GM18873 (cell line): ENCODE measurements around the gene PES1.
"Not testable (repeated sequence)": the region's sequence is repeated elsewhere in the genome, so short reads cannot be mapped to it uniquely, and the experiment has no call there.

Source experiments
- ATAC-seq: cut with Tn5 transposase; IDR thresholded peaks from one replicate; pipeline ENCODE4 v1.9.1; 2021; ENCODE audit warnings: mild to moderate bottlenecking, moderate library complexity, moderate number of reproducible peaks; ENCODE audit not compliant: unreplicated experiment, low FRiP score

PES1 gene

DNA sequence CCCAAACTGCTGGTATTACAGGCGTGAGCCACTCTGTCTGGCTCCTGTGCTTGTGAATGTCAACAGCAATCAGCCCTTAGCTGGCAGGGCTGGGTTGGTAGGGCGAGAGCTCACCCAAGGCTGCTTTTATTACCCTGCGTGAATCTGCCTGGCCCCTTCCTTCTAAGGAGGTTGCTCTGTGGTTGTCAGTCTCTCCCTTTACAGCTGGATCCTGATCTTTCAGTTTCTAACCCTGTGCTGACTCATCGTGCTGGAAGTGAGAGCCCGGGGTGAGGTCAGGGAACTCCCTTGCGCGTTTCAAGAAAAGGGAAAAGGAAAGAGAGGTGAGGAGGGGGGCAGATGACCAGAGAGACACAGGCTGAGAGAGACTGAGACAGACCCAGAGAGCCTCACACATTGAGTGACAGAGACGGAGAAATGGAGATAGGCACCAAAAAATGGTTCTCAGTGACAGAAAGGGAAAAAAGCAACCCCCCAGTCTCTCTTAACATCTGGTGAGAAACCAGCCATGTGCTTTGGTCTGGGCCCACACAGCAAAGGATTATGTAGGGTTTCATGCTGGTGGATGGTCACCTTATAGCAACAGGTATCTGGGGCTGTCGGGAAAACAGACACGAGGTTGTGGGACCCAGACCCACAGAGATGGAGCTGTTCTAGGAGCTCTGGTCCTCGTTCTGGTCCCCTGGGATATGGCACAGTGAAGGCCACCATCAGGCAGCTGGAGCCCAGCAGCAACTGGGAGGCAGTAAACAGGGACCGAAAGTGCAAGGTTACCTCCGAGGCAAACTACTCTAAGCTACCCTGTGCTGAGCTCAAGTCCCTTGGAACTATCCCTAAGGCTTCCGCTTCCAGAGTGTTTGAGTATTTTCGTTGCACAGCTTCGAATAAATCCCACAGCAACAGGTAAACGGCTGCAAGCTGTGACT is 17.8 kb upstream of the PES1 start:
- ATAC-seq: no peak

DNA sequence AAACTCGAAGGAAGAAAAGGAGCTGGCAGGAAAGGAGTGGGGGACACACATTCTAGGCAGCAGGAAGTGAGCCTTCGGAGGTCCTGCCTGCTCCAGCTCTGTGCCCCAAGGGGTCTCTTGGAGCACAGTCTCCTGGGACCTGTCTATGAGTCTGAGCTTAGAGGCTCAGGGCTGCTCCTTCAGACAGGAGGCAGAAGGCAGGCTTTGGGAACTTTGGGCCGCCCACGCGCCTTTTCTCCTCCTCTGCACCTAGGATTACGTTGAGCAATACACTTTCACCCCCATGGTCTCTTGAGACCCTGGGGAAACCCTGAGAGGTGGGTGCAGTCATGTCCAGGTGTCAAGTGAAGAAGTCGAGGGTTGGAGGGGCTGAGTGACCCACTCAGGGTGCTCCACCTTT is 16.2 kb upstream of the PES1 start:
- no peak for ATAC-seq

DNA sequence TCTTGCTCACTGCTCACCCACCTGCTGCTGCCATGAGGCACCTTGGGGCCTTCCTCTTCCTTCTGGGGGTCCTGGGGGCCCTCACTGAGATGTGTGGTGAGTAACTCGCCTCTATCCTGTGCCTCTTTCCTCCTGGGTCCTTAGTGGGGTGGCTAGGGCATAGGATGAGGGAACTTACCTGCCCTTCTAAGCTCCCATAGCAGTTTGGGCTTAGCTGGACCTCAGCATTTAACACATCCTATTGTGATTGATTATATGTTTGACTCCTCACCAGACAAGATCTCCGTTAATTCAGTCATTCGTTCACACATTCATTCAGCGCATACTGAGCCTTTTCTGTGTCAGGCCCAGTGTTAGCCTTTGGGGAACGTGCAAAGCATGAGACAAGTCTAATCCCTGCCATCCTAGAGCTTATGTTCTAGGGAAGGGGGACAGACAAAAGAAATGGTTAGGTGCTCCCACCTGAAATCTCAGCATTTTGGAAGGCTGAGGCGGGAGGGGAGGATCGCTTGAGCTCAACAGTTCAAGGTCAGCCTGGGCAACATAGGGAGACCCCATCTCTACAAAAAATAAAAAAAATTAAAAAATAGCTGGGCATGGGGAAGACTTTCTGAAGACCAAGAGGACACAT is 15.7 kb upstream of the PES1 start:
- no peak for ATAC-seq

DNA sequence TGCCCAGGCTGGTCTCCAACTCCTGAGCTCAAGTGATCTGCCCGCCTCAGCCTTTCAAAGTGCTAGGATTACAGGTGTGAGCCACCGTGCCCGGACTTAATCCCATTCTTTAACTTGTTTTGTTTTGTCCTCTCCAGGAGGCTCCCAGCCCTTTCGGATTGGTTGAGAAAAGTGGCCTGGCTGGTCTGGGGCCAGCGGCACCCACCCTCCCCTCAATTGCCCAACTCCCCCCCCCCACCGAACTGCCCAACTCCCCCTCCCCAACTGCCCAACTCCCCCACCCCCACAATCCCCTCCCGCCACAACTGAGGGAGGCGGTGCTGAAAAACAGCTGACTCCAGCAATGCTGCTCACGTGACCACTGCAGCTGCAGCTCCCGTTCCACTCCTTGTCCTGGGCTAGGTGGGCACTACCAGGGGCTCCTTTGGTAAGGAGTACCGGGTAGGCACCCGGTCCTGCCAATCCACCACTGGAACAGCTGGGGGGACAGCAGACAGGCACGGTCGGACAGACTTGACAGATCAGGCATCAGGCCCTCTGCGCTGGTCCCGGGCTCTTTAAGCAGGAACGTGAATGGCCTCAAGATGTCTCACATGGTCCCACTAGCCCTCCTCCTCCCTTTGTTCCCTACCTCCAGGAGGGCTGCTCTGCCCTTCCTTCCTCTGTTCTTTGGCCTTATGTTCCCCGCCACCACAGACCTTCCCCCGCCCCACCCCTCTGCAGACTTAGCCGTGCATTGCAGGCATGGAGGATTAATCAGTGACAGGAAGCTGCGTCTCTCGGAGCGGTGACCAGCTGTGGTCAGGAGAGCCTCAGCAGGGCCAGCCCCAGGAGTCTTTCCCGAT is 15.0 kb upstream of the PES1 start, which contains the start of gene TCN2:
TCN2 (plus strand) TSS at position 720 of the 845 bp plus-strand sequence. CDS start 158 bp downstream, outside the sequence.
- no peak for ATAC-seq

DNA sequence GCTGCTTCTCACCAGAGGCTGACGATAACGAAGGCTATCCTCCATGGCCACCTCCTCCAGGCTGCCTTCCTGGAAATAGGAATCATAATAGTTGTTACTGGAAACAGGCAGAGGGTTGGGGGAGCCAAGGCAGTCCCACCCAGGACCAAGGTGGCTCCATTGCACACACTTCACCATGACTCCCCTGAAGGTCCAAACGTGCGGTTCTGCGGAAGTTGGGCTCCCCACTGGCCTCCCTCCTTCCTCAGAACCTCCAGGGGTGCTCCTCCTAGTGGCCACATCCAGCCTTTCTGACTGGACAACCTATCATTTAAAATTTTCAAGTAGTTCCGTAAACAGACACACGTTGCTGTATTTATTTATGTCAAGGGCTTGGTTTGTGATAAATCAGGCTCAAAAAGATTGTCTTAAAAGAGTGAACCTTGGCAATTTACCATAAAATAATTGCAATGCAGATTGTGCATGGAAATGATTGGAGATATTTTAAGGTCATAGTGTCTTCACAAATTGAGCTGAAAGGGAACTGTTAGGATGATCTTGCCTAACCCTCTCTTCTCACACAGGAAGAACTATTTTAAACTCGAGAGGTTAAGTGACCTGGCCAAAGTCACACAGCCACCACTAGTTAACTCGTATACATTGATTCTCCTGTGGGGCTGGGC is 13.9 kb upstream of the PES1 start:
- no peak for ATAC-seq

DNA sequence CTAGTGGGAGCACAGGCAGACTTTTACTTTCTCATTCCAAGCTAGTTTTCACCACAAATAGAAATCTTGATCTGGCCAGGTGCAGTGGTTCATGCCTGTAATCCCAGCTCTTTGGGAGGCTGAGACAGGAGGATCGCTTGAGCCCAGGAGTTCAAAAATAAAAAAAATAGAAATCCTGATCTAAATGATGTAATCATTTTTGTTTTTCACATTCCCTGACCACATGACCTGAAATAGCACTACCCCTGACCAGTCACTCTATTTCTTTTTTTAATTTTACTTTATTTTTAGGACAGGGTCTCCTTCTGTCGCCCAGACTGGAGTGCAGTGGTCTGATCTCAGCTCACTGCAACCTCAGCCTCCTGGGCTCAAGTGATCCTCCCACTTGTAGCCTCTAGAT is 13.0 kb upstream of the PES1 start:
- ATAC-seq: no peak

DNA sequence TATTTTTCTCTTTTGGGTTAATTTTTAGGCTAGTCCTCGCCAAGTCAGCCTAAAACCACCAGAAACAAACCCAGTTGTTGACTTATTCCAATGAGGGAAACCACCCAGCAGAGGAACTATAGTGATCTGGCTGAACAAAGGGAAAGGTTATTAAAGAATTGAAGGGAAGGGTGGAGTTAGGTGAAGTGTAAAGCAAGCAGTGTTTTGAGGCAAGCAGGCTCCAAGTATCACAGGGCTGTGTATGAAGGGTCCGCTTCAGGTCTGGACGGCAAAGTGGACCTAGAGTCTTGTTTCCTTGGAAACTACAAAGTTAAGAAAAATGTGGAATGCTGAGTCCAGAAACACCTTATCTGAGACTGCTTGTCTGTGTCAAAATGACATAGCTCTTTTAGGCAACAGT is 12.1 kb upstream of the PES1 start:
- ATAC-seq: no peak

DNA sequence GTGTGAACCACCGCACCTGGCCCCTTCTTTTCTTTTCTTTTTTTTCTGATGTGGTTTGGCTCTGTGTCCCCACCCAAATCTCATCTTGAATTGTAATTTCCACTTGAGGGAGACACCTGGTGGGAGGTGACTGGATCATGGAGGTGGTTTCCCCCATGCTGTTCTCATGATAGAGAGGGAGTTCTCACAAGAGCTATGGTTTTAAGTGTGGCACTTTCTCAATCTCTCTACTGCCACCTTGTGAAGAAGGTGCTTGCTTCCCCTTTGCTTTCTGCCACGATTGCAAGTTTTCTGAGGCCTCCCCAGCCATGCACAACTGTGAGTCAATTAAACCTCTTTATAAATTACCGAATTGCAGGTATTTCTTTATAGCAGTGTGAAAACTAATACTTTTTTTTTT is 10.3 kb upstream of the PES1 start:
- no peak for ATAC-seq

DNA sequence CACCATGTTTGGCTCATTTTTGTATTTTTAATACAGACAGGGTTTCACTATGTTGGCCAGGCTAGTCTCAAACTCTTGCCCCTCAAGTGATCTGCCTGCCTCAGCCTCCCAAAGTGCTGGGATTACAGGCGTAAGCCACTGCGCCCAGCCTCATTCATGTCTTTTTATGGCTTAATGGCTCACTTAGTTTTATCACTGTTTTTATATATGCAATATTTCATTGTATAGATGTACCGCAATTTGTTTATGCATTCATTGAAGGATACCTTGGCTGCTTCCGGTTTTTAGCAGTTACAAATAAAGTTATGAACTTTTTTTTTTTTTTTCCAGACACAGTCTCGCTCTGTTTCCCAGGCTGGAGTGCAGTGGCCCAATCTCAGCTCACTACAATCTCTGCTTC is 9.8 kb upstream of the PES1 start:
- ATAC-seq: no peak

DNA sequence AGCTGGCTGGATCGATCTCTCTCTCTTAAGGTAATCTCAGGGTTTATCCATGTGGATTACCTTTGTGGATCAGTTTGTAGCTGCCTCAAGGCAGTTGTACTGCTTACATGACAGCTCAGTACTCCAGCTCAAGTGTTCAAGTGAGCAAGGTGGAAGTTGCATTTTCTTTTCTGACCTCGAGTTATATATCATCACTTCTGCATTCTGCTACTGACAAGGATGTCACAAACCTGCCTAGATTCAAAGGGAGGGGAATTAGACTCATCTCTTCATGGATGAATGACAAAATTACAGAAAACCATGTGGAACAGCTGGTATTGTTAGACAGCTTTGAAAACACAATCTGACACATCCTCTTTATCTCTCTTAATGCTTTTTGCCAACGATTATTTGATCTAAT is 9.2 kb upstream of the PES1 start:
- no peak for ATAC-seq

DNA sequence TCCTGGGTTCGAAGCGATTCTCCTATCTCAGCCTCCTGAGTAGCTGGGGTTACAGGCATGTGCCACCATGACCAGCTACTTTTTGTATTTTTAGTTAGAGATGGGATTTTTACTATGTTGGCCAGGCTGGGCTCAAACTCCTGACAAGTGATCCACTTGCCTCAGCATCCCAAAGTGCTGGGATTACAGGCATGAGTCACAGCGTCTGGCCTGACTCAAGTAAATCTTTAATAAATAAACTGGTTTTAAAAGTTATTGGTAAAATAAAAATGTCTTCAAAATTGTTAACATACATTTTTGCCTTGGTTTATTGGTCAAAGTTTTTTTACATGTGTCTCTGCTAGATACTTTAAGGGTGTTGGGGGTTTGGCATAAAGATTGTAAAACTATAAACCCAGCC is 7.3 kb upstream of the PES1 start:
- ATAC-seq: no peak

DNA sequence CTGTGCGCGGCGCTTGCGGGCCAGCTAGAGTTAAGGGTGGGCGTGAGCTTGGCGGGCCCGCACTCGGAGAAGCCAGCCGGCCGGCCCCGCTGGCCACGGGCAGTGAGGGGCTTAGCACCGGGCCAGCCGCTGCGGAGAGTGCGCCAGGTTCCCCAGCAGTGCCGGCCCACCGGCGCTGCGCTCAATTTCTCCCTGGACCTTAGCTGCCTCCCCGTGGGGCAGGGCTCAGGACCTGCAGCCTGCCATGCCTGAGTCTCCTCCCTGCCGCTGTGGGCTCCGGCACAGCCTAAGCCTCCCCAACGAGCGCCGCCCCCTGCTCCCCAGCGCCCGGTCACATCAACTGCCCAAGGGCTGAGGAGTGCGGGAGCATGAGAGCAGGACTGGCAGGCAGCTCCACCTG is 5.2 kb upstream of the PES1 start:
- ATAC-seq: no peak

DNA sequence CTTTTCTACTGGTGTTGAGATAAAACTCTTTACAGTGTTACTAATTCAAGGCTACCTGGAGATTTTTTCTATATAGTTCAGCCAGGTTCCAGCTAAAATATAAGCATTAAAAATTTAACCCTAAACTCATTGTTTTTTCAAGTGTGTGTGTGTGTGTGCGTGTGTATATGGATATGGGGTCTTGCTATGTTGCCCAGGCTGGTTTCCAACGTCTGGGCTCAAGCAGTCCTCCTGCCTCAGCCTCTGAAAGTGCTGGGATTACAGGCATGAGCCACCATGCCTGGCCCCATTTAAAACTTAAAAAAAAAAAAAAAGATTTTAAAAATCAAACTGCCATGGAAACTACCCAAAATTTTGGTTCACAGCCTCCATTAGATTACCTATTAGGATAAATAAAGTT is 4.5 kb upstream of the PES1 start:
- ATAC-seq: no peak

DNA sequence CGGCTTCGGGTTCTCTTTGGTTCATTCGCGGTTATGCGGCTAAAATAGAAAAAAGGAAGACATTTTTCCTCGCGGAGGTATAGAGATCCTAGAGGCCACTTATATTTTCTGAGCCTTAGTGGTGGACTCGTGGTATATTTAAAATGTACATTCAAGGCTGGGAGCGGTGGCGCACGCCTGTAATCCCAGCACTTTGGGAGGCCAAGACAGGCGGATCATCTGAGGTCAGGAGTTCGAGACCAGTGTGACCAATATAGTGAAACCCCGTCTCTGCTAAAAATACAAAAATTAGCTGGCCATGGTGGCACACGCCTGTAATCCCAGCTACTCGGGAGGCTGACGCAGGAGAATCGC is 627 bp upstream of the PES1 start:
- ATAC-seq: not testable (repeated sequence)

DNA sequence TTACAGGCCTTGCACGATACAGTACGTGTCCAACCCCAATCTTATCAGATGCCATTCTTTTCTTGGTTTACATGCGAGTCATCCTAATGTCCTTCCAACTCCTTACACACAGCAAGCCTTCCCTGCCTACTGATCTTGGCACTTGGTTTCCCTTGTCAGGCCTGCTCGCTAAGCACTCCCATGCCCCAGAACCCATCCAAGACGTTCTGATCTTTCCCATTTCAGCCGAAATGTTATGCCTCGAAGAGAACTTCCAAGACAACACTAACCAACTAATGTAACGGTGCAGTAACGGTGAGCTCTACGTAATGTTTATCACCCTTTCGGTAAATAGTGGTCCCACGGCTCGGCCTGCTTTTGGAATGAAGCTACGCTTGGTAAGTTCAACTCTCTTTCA is 521 bp downstream of the PES1 start:
- ATAC-seq: no peak

DNA sequence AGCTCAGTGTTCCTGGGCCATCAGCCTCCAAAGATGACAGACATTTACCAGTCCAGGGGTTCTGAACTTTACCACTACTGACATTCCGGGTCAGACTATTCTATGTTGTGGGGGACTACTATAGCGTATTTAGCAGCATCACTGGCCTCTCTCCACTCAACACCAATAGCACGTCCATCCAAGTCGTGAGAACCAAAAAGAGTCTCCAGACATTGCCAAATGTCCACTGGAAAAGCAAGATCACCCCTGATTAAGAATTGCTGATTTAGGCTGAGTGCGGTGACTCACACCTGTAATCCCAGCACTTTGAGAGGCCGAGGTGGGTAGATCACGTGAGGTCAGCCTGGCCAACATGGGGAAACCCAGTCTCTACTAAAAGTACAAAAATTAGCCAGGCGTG is 5.3 kb downstream of the PES1 start:
- no peak for ATAC-seq

DNA sequence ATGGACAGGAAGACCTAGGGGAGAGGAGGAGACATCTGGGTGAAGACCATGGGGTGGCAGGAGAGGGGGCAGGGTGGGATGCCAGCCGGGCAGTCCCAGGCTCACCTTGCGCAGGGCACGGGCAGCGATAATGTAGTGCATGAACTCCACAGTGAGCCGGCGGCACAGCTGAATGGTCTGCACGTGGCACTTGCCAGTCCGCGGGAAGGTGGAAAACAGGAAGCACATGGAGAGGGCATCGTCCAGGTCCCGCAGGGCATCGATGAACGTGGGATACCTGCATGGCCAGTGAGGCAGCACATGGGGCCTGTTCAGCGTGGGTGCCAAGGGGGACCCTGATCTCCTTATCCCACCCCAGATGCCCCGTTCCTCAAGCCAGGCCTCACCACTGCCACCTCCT is 7.3 kb downstream of the PES1 start:
- ATAC-seq: no peak

DNA sequence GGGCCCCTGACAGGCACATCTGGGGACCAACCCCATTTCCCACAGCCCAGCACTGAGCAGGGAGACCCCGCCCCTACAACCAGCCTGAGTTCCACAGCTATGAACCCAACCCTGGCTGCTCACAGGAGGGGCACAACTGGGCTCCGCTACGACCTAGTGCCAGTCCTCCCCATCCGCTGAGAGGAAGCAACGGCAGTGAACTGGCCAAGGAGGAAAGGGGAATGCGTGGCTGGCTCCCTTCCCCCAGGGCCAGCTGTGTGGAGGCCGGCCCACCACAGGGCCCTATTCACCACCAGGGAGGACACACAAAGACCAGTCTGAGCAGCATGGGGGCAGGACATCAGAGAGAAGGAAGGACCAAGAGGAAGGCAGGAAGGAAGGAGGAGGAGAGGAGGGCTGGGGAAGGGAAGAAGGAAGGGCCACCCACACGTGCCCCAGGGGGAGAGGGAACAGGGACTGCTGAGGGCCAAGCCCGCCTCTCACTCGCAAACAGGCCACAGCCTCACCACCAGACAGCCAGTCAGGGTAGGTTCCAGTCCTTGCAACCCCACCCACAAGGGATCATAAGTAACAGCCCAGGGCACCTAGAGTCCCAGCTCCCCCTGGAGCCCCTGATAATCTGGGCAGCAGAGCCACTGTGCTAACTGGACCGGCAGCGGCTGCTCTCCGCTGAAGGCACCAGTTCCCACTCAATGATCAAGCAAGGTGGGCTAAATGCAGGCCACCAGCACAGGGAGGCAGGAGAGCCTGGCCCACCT is 8.7 kb downstream of the PES1 start:
- ATAC-seq: no peak

DNA sequence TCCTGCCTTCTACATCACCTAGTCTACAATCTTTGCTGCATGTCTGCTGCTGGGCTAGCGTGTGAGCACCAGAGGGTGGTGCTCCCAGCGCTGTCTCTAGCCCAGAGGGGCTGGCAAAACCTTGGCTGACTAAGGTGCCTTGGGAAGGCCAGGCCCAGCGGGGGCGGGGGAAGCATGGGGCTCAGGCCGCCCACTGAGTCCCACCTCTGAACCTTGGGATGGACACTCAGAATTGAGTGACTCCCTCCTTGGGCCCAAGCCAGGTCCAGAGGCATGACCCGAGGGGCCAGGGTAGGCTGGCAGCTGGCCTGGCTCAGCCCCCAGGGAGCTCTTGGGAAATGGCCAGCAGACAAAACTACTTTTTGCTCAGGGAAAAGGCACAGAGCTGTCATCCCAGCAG is 9.7 kb downstream of the PES1 start:
- no peak for ATAC-seq

DNA sequence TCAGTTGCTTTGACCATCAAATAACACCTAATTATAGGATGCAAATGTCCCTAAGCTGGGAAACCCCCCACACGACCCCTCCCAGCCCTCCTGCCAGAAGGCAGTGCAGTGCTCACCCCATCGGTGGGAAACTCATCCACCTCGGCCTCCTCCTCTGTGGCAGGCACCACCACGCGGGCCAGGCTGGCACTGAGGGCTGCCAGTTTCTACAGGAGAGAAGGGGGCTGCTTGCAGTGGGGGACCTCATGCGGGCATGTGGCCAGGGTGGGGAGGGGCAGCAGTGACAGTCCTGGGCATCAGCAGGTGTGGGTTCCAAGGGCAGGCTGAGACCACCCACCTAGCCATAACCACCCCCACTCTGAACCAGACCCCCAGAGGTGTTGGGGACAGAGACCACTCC is 10.8 kb downstream of the PES1 start:
- no peak for ATAC-seq
